Measurements from ENCODE around the gene TRAPPC3.
A peak's percentile ranks its signal among the peaks of the same experiment; 100 is the strongest.
"Not testable (repeated sequence)": the region's sequence is repeated elsewhere in the genome, so short reads cannot be mapped to it uniquely, and the experiment has no call there.

The TRAPPC3 gene

GRCh38 chr1:36165145-36165544 is 15.9 kb upstream of the TRAPPC3 start:
- Histone ChIP-seq H3K4me3 (ENCODE audit: low read length) (no peak overlapping the region), H3K27ac (ENCODE audit: low read depth, low read length) (no peak overlapping the region), H3K9ac (ENCODE audit: low read depth, low read length) (no peak overlapping the region), H3K9me3 (ENCODE audit: insufficient read depth, low read depth, low read length) (no peaks in the 10 kb centered on the region), H3K27me3 (ENCODE audit: insufficient read depth, low read length) (no peaks in the 10 kb centered on the region), H3K36me3 (ENCODE audit: insufficient read depth, low read length) (peaks cover 3% of the 10 kb centered on the region; the same call in 1 of the 2 replicates), H3K4me1 (ENCODE audit: insufficient read depth, low read length) (peaks cover 17% of the 10 kb centered on the region)
- 96% methylated on average over 1 of the region's 1 CpG for WGBS

GRCh38 chr1:36164361-36164760 is 15.1 kb upstream of the TRAPPC3 start:
- Histone ChIP-seq H3K36me3 (ENCODE audit: insufficient read depth, low read length) (peaks cover 3% of the 10 kb centered on the region; the same call in 1 of the 2 replicates), H3K9ac (ENCODE audit: low read depth, low read length) (no peak overlapping the region), H3K4me1 (ENCODE audit: insufficient read depth, low read length) (peaks cover 17% of the 10 kb centered on the region), H3K27me3 (ENCODE audit: insufficient read depth, low read length) (no peaks in the 10 kb centered on the region), H3K4me3 (ENCODE audit: low read length) (no peak overlapping the region), H3K9me3 (ENCODE audit: insufficient read depth, low read depth, low read length) (no peaks in the 10 kb centered on the region), H3K27ac (ENCODE audit: low read depth, low read length) (no peak overlapping the region)
- WGBS: 94% methylated on average over 2 of the region's 2 CpGs

- peaks cover 3% of the 10 kb centered on the region; the same call in 1 of the 2 replicates for H3K36me3 ChIP-seq (ENCODE audit: insufficient read depth, low read length)
- no peak overlapping the region for H3K4me3 ChIP-seq (ENCODE audit: low read length)
- H3K4me1 ChIP-seq (ENCODE audit: insufficient read depth, low read length): peaks cover 17% of the 10 kb centered on the region
- H3K27ac ChIP-seq (ENCODE audit: low read depth, low read length): no peak overlapping the region
- H3K27me3 ChIP-seq (ENCODE audit: insufficient read depth, low read length): no peaks in the 10 kb centered on the region
- H3K9me3 ChIP-seq (ENCODE audit: insufficient read depth, low read depth, low read length): no peaks in the 10 kb centered on the region
- no peak overlapping the region for H3K9ac ChIP-seq (ENCODE audit: low read depth, low read length)
Observed at GRCh38 chr1:36163426-36163825, 14.1 kb upstream of the TRAPPC3 start.

- peaks cover 3% of the 10 kb centered on the region; the same call in 1 of the 2 replicates for H3K36me3 ChIP-seq (ENCODE audit: insufficient read depth, low read length)
- no peak overlapping the region for H3K4me3 ChIP-seq (ENCODE audit: low read length)
- peaks cover 18% of the 10 kb centered on the region for H3K4me1 ChIP-seq (ENCODE audit: insufficient read depth, low read length)
- WGBS: 95% methylated on average over 1 of the region's 1 CpG
- H3K27ac ChIP-seq (ENCODE audit: low read depth, low read length): no peak overlapping the region
- H3K9me3 ChIP-seq (ENCODE audit: insufficient read depth, low read depth, low read length): no peaks in the 10 kb centered on the region
- no peak overlapping the region for H3K9ac ChIP-seq (ENCODE audit: low read depth, low read length)
- H3K27me3 ChIP-seq (ENCODE audit: insufficient read depth, low read length): no peaks in the 10 kb centered on the region
Observed at GRCh38 chr1:36162680-36163239, 13.5 kb upstream of the TRAPPC3 start.

- peak overlapping the region; percentile 80; the same call in 1 of the 2 replicates for H3K9ac ChIP-seq (ENCODE audit: low read depth, low read length)
- no peak overlapping the region; the same call in 1 of the 2 replicates for H3K27ac ChIP-seq (ENCODE audit: low read depth, low read length)
- peaks cover 22% of the 10 kb centered on the region for H3K4me1 ChIP-seq (ENCODE audit: insufficient read depth, low read length)
- no peaks in the 10 kb centered on the region for H3K27me3 ChIP-seq (ENCODE audit: insufficient read depth, low read length)
- no peaks in the 10 kb centered on the region for H3K36me3 ChIP-seq (ENCODE audit: insufficient read depth, low read length)
- 67% methylated on average over 14 of the region's 14 CpGs for WGBS
- no peaks in the 10 kb centered on the region for H3K9me3 ChIP-seq (ENCODE audit: insufficient read depth, low read depth, low read length)
- H3K4me3 ChIP-seq (ENCODE audit: low read length): peak overlapping the region; percentile 58
Observed at GRCh38 chr1:36161641-36162531, 12.6 kb upstream of the TRAPPC3 start.

GRCh38 chr1:36160949-36161485 is 11.7 kb upstream of the TRAPPC3 start:
- Histone ChIP-seq H3K4me3 (ENCODE audit: low read length) (peak overlapping the region; percentile 58), H3K4me1 (ENCODE audit: insufficient read depth, low read length) (peaks cover 22% of the 10 kb centered on the region), H3K27me3 (ENCODE audit: insufficient read depth, low read length) (no peaks in the 10 kb centered on the region), H3K36me3 (ENCODE audit: insufficient read depth, low read length) (no peaks in the 10 kb centered on the region), H3K27ac (ENCODE audit: low read depth, low read length) (peak overlapping the region; percentile 97), H3K9ac (ENCODE audit: low read depth, low read length) (peak overlapping the region; percentile 80), H3K9me3 (ENCODE audit: insufficient read depth, low read depth, low read length) (no peaks in the 10 kb centered on the region)
- 8% methylated on average over 12 of the region's 12 CpGs for WGBS

GRCh38 chr1:36160388-36160948 is 11.2 kb upstream of the TRAPPC3 start:
- H3K9ac ChIP-seq (ENCODE audit: low read depth, low read length): peak overlapping the region; percentile 80
- peaks cover 22% of the 10 kb centered on the region for H3K4me1 ChIP-seq (ENCODE audit: insufficient read depth, low read length)
- no peaks in the 10 kb centered on the region for H3K36me3 ChIP-seq (ENCODE audit: insufficient read depth, low read length)
- peak overlapping the region; percentile 97 for H3K27ac ChIP-seq (ENCODE audit: low read depth, low read length)
- peak overlapping the region; percentile 58 for H3K4me3 ChIP-seq (ENCODE audit: low read length)
- no peaks in the 10 kb centered on the region; the same call in 1 of the 2 replicates for H3K27me3 ChIP-seq (ENCODE audit: insufficient read depth, low read length)
- H3K9me3 ChIP-seq (ENCODE audit: insufficient read depth, low read depth, low read length): no peaks in the 10 kb centered on the region
- 83% methylated on average over 4 of the region's 4 CpGs for WGBS

GRCh38 chr1:36159614-36160387 is 10.5 kb upstream of the TRAPPC3 start:
- Histone ChIP-seq H3K36me3 (ENCODE audit: insufficient read depth, low read length) (no peaks in the 10 kb centered on the region), H3K9me3 (ENCODE audit: insufficient read depth, low read depth, low read length) (no peaks in the 10 kb centered on the region), H3K27ac (ENCODE audit: low read depth, low read length) (no peak overlapping the region), H3K27me3 (ENCODE audit: insufficient read depth, low read length) (peaks cover 4% of the 10 kb centered on the region), H3K4me3 (ENCODE audit: low read length) (no peak overlapping the region), H3K9ac (ENCODE audit: low read depth, low read length) (no peak overlapping the region), H3K4me1 (ENCODE audit: insufficient read depth, low read length) (peaks cover 22% of the 10 kb centered on the region)
- WGBS: 91% methylated on average over 10 of the region's 10 CpGs

GRCh38 chr1:36158827-36159252 is 9.6 kb upstream of the TRAPPC3 start:
- H3K4me1 ChIP-seq (ENCODE audit: insufficient read depth, low read length): peaks cover 22% of the 10 kb centered on the region

GRCh38 chr1:36157973-36158826 is 8.9 kb upstream of the TRAPPC3 start:
- no peaks in the 10 kb centered on the region for H3K9me3 ChIP-seq (ENCODE audit: insufficient read depth, low read depth, low read length)
- H3K36me3 ChIP-seq (ENCODE audit: insufficient read depth, low read length): no peaks in the 10 kb centered on the region
- 87% methylated on average over 9 of the region's 9 CpGs for WGBS
- H3K4me1 ChIP-seq (ENCODE audit: insufficient read depth, low read length): peaks cover 22% of the 10 kb centered on the region
- H3K4me3 ChIP-seq (ENCODE audit: low read length): peak overlapping the region; percentile 92; the same call in 1 of the 2 replicates
- H3K9ac ChIP-seq (ENCODE audit: low read depth, low read length): no peak overlapping the region
- H3K27ac ChIP-seq (ENCODE audit: low read depth, low read length): no peak overlapping the region
- peaks cover 20% of the 10 kb centered on the region for H3K27me3 ChIP-seq (ENCODE audit: insufficient read depth, low read length)

More at GRCh38 chr1:36158827-36159252, 9.6 kb upstream of the TRAPPC3 start:
- 95% methylated on average over 10 of the region's 10 CpGs for whole genome bisulfite sequencing
- H3K9me3 ChIP-seq (ENCODE audit: insufficient read depth, low read depth, low read length); H3K9ac ChIP-seq (ENCODE audit: low read depth, low read length); H3K4me3 ChIP-seq (ENCODE audit: low read length); H3K27ac ChIP-seq (ENCODE audit: low read depth, low read length); H3K36me3 ChIP-seq (ENCODE audit: insufficient read depth, low read length): not testable (repeated sequence)
- H3K27me3 ChIP-seq (ENCODE audit: insufficient read depth, low read length): peaks cover 14% of the 10 kb centered on the region
